ENCODE measurements around the gene HDAC8.

HDAC8 gene

DNA sequence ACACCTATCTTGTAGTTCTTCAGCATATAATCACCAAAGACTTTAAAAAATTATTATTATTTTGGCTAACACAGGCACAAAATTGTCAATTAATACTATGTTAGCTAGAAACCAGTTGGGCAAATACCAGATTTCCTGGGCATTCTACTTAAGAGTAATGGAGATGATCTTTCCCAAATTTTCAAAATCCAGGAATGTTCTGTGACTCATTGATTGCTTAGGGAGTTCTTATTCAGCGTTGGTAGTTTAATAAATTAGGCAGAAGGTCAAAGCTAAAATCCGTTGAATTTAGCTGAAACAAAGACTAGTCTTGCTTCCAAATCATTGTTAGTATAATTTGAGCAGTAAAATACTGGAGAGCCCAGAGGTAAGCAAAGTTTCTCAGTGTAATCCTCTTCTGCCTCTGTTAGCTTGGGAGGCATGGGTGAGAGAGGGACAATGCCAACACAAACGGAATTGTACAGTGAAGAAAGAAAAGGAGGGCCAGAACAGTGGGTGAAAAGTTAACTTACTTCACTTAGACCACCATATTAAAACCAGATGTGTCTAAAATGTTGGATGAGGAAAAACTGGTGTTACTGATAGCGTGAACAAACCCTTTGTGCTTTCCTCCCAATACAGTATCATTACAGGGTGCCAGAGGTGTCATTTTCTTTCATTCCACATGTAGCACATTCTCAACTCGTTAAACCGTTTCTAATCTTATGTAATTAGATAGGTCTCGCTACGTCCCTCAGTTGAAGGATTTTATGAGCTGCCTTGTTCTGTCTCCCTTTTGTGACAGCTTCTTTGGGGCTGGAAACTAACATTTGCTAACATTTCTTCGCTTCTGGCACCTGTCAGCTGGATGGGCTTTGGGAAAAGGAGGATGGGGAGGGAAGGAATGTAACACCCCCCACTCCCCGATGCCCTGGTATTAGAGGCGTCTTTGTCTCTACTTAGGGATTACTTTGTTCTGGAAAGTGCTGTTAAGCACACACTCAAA, 179.5 kb downstream of the HDAC8 start:
- DNase-seq (ENCODE audit: low spot score) = no peak
- Histone ChIP-seq H3K23ac (ENCODE audit: low read depth, low read length, poor library complexity) (no peak overlapping the region), H4K91ac (ENCODE audit: low read depth, low read length, poor library complexity) (no peak overlapping the region), H3K9ac (ENCODE audit: low read depth, low read length, poor library complexity) (no peak overlapping the region), H3K4ac (ENCODE audit: low read length) (no peak overlapping the region), H4K8ac (ENCODE audit: low read depth, low read length) (no peak overlapping the region), H3K18ac (ENCODE audit: low read length) (no peak overlapping the region), H3K4me1 (ENCODE audit: control insufficient read depth in 2 of 2, insufficient read depth in 1 of 2, low read depth in 1 of 2, low read length in 2 of 2) (peaks cover 6 to 17% of the 10 kb centered on the region in 2 donors), H2BK5ac (ENCODE audit: low read length) (no peak overlapping the region), H3K27ac (replicated peaks; ENCODE audit: low read length) (peak overlapping the region; percentile 39), H2AK5ac (ENCODE audit: low read depth, low read length) (no peak overlapping the region), H2AFZ (ENCODE audit: low read length) (no peak overlapping the region), H3K14ac (ENCODE audit: low read length) (no peak overlapping the region), H3K79me1 (ENCODE audit: low read depth, low read length) (no peaks in the 10 kb centered on the region), H3K9me3 (replicated peaks in 1 of 2; ENCODE audit: control insufficient read depth in 2 of 2, insufficient read depth in 1 of 2, low read depth in 1 of 2, low read length in 2 of 2) (no peaks in the 10 kb centered on the region), H3K4me3 (ENCODE audit: low read length in 2 of 2) (no peak overlapping the region), H3K27me3 (ENCODE audit: control insufficient read depth in 3 of 3, insufficient read depth in 3 of 3, low read depth in 1 of 3, low read length in 3 of 3) (no peaks in the 10 kb centered on the region), H3K36me3 (replicated peaks in 1 of 2; ENCODE audit: control insufficient read depth in 2 of 2, insufficient read depth in 2 of 2, low read length in 2 of 2) (no peaks in the 10 kb centered on the region), H2BK120ac (ENCODE audit: low read depth, low read length) (no peak overlapping the region), H2BK15ac (ENCODE audit: low read length) (no peak overlapping the region), H3K4me2 (ENCODE audit: insufficient read depth, low read length, poor library complexity, severe bottlenecking) (no peak overlapping the region), H2BK12ac (ENCODE audit: low read length) (no peak overlapping the region)
- no CpG with 5 or more reads among the region's 11 CpGs for WGBS, 2 donors (ENCODE audit: extremely low coverage in 2 of 2, insufficient read length in 2 of 2, insufficient replicate concordance in 1 of 2)

GRCh38 chrX:72392042-72392441, 180.6 kb downstream of the HDAC8 start:
- H3K9ac ChIP-seq (ENCODE audit: low read depth, low read length, poor library complexity) = no peak overlapping the region
- H3K79me1 ChIP-seq (ENCODE audit: low read depth, low read length) = no peaks in the 10 kb centered on the region

GRCh38 chrX:72387247-72387646, 185.4 kb downstream of the HDAC8 start:
- no peak overlapping the region for H3K9ac ChIP-seq (ENCODE audit: low read depth, low read length, poor library complexity)
- no peak overlapping the region for H3K4me3 ChIP-seq (ENCODE audit: low read length in 2 of 2)
- no peak overlapping the region for H3K23ac ChIP-seq (ENCODE audit: low read depth, low read length, poor library complexity)
- no peaks in the 10 kb centered on the region for H3K79me1 ChIP-seq (ENCODE audit: low read depth, low read length)
- H3K27me3 ChIP-seq (ENCODE audit: control insufficient read depth in 3 of 3, insufficient read depth in 3 of 3, low read depth in 1 of 3, low read length in 3 of 3) = peaks cover 0 to 3% (median 0%) of the 10 kb centered on the region in 3 experiments
- no peak overlapping the region for H3K4me2 ChIP-seq (ENCODE audit: insufficient read depth, low read length, poor library complexity, severe bottlenecking)
- H3K36me3 ChIP-seq (replicated peaks in 1 of 2; ENCODE audit: control insufficient read depth in 2 of 2, insufficient read depth in 2 of 2, low read length in 2 of 2) = no peaks in the 10 kb centered on the region
- H2BK5ac ChIP-seq (ENCODE audit: low read length) = no peak overlapping the region
- no peak overlapping the region for H2AK5ac ChIP-seq (ENCODE audit: low read depth, low read length)
- H3K14ac ChIP-seq (ENCODE audit: low read length) = no peak overlapping the region
- no CpG with 5 or more reads among the region's 3 CpGs for WGBS, 2 donors (ENCODE audit: extremely low coverage in 2 of 2, insufficient read length in 2 of 2, insufficient replicate concordance in 1 of 2)
- DNase-seq (ENCODE audit: low spot score) = no peak
- H2BK15ac ChIP-seq (ENCODE audit: low read length) = no peak overlapping the region
- H3K9me3 ChIP-seq (replicated peaks in 1 of 2; ENCODE audit: control insufficient read depth in 2 of 2, insufficient read depth in 1 of 2, low read depth in 1 of 2, low read length in 2 of 2) = no peaks in the 10 kb centered on the region
- no peak overlapping the region for H3K27ac ChIP-seq (replicated peaks; ENCODE audit: low read length)
- no peak overlapping the region for H4K91ac ChIP-seq (ENCODE audit: low read depth, low read length, poor library complexity)
- H2AFZ ChIP-seq (ENCODE audit: low read length) = no peak overlapping the region
- no peak overlapping the region for H4K8ac ChIP-seq (ENCODE audit: low read depth, low read length)
- peaks cover 0 to 2% of the 10 kb centered on the region in 2 donors for H3K4me1 ChIP-seq (ENCODE audit: control insufficient read depth in 2 of 2, insufficient read depth in 1 of 2, low read depth in 1 of 2, low read length in 2 of 2)
- H3K4ac ChIP-seq (ENCODE audit: low read length) = no peak overlapping the region
- H2BK12ac ChIP-seq (ENCODE audit: low read length) = no peak overlapping the region
- H3K18ac ChIP-seq (ENCODE audit: low read length) = no peak overlapping the region
- H2BK120ac ChIP-seq (ENCODE audit: low read depth, low read length) = no peak overlapping the region

More at GRCh38 chrX:72392042-72392441, 180.6 kb downstream of the HDAC8 start:
- no peak overlapping the region for H4K91ac ChIP-seq (ENCODE audit: low read depth, low read length, poor library complexity)
- no peak overlapping the region for H2AK5ac ChIP-seq (ENCODE audit: low read depth, low read length)
- H4K8ac ChIP-seq (ENCODE audit: low read depth, low read length) = no peak overlapping the region
- no peak overlapping the region for H2BK12ac ChIP-seq (ENCODE audit: low read length)
- no peak for DNase-seq (ENCODE audit: low spot score)
- no peak overlapping the region for H2BK5ac ChIP-seq (ENCODE audit: low read length)
- no peak overlapping the region for H3K18ac ChIP-seq (ENCODE audit: low read length)
- no peaks in the 10 kb centered on the region for H3K36me3 ChIP-seq (replicated peaks in 1 of 2; ENCODE audit: control insufficient read depth in 2 of 2, insufficient read depth in 2 of 2, low read length in 2 of 2)
- H3K4ac ChIP-seq (ENCODE audit: low read length) = no peak overlapping the region
- no peaks in the 10 kb centered on the region for H3K9me3 ChIP-seq (replicated peaks in 1 of 2; ENCODE audit: control insufficient read depth in 2 of 2, insufficient read depth in 1 of 2, low read depth in 1 of 2, low read length in 2 of 2)
- no peak overlapping the region for H3K27ac ChIP-seq (replicated peaks; ENCODE audit: low read length)
- no peak overlapping the region for H3K4me3 ChIP-seq (ENCODE audit: low read length in 2 of 2)
- H2BK120ac ChIP-seq (ENCODE audit: low read depth, low read length) = no peak overlapping the region
- no peak overlapping the region for H3K23ac ChIP-seq (ENCODE audit: low read depth, low read length, poor library complexity)
- H2AFZ ChIP-seq (ENCODE audit: low read length) = no peak overlapping the region
- H2BK15ac ChIP-seq (ENCODE audit: low read length) = no peak overlapping the region
- H3K4me2 ChIP-seq (ENCODE audit: insufficient read depth, low read length, poor library complexity, severe bottlenecking) = no peak overlapping the region
- peaks cover 6 to 17% of the 10 kb centered on the region in 2 donors for H3K4me1 ChIP-seq (ENCODE audit: control insufficient read depth in 2 of 2, insufficient read depth in 1 of 2, low read depth in 1 of 2, low read length in 2 of 2)
- H3K27me3 ChIP-seq (ENCODE audit: control insufficient read depth in 3 of 3, insufficient read depth in 3 of 3, low read depth in 1 of 3, low read length in 3 of 3) = no peaks in the 10 kb centered on the region
- no peak overlapping the region for H3K14ac ChIP-seq (ENCODE audit: low read length)

- no peak overlapping the region for H2BK12ac ChIP-seq (ENCODE audit: low read length)
- no peaks in the 10 kb centered on the region for H3K9me3 ChIP-seq (replicated peaks in 1 of 2; ENCODE audit: control insufficient read depth in 2 of 2, insufficient read depth in 1 of 2, low read depth in 1 of 2, low read length in 2 of 2)
- no peak overlapping the region for H2AFZ ChIP-seq (ENCODE audit: low read length)
- no peak overlapping the region for H2BK15ac ChIP-seq (ENCODE audit: low read length)
- no peak overlapping the region for H4K91ac ChIP-seq (ENCODE audit: low read depth, low read length, poor library complexity)
- H3K18ac ChIP-seq (ENCODE audit: low read length) = no peak overlapping the region
- H3K14ac ChIP-seq (ENCODE audit: low read length) = no peak overlapping the region
- H4K8ac ChIP-seq (ENCODE audit: low read depth, low read length) = no peak overlapping the region
- no CpG with 5 or more reads among the region's 4 CpGs for WGBS, 2 donors (ENCODE audit: extremely low coverage in 2 of 2, insufficient read length in 2 of 2, insufficient replicate concordance in 1 of 2)
- H3K4me1 ChIP-seq (ENCODE audit: control insufficient read depth in 2 of 2, insufficient read depth in 1 of 2, low read depth in 1 of 2, low read length in 2 of 2) = no peaks in the 10 kb centered on the region
- H3K27me3 ChIP-seq (ENCODE audit: control insufficient read depth in 3 of 3, insufficient read depth in 3 of 3, low read depth in 1 of 3, low read length in 3 of 3) = peaks cover 0 to 3% (median 0%) of the 10 kb centered on the region in 3 experiments
- no peak for DNase-seq (ENCODE audit: low spot score)
- H3K4ac ChIP-seq (ENCODE audit: low read length) = no peak overlapping the region
- no peak overlapping the region for H3K4me3 ChIP-seq (ENCODE audit: low read length in 2 of 2)
- H3K36me3 ChIP-seq (replicated peaks in 1 of 2; ENCODE audit: control insufficient read depth in 2 of 2, insufficient read depth in 2 of 2, low read length in 2 of 2) = no peaks in the 10 kb centered on the region
- no peak overlapping the region for H3K4me2 ChIP-seq (ENCODE audit: insufficient read depth, low read length, poor library complexity, severe bottlenecking)
- no peak overlapping the region for H2BK5ac ChIP-seq (ENCODE audit: low read length)
- no peaks in the 10 kb centered on the region for H3K79me1 ChIP-seq (ENCODE audit: low read depth, low read length)
- no peak overlapping the region for H3K27ac ChIP-seq (replicated peaks; ENCODE audit: low read length)
- no peak overlapping the region for H2AK5ac ChIP-seq (ENCODE audit: low read depth, low read length)
- no peak overlapping the region for H3K23ac ChIP-seq (ENCODE audit: low read depth, low read length, poor library complexity)
- no peak overlapping the region for H2BK120ac ChIP-seq (ENCODE audit: low read depth, low read length)
- H3K9ac ChIP-seq (ENCODE audit: low read depth, low read length, poor library complexity) = no peak overlapping the region
Observed at GRCh38 chrX:72382202-72382595, 190.4 kb downstream of the HDAC8 start.
